Keratinocyte (primary cell): ENCODE measurements around the gene EML1. TPM values are rescaled to one million over a fixed set of nuclear protein-coding genes. Genes with fewer than 3 reads are reported as not detected.
A peak's percentile ranks its signal among the peaks of the same experiment; 100 is the strongest.

Experiments used
- DNase-seq: peaks from one replicate; pipeline ENCODE4 v3.0.0-alpha.2; 2011; ENCODE audit warnings: low read depth, missing footprints, low spot score
- FAIRE-seq: peaks from 2 replicates; lab custom pipeline; 2011; peaks lifted over from hg19 to GRCh38; lab: Jason Lieb, UNC
- H2AFZ ChIP-seq: 2 replicates; pipeline ENCODE4 v1.6.0; 2012; ENCODE audit warnings: low read length, control low read depth, inconsistent platforms; ENCODE audit not compliant: control insufficient read depth
- H3K27ac ChIP-seq: 2 replicates; pipeline ENCODE4 v1.5.1; 2011; ENCODE audit warnings: low read length; ENCODE audit not compliant: control insufficient read depth, insufficient read depth
- H3K27me3 ChIP-seq: 3 replicates; pipeline ENCODE4 v1.6.0; 2011; ENCODE audit warnings: low read length; ENCODE audit not compliant: control insufficient read depth, insufficient read depth; ENCODE audit errors: extremely low read depth
- H3K36me3 ChIP-seq, 2 experiments: 2 replicates in 1 of 2; 3 replicates in 1 of 2; pipeline ENCODE4 v1.5.1; 2011; ENCODE audit warnings: low read length in 2 of 2, mild to moderate bottlenecking in 1 of 2; ENCODE audit not compliant: control insufficient read depth in 2 of 2, insufficient read depth in 2 of 2; ENCODE audit errors: extremely low read depth in 1 of 2
- H3K4me1 ChIP-seq: 3 replicates; pipeline ENCODE4 v1.5.1; 2011; ENCODE audit warnings: low read length; ENCODE audit not compliant: control insufficient read depth, insufficient read depth; ENCODE audit errors: extremely low read depth
- H3K4me2 ChIP-seq: 3 replicates; pipeline ENCODE4 v1.6.0; 2011; ENCODE audit warnings: low read depth, low read length; ENCODE audit not compliant: control insufficient read depth, insufficient read depth; ENCODE audit errors: extremely low read depth
- H3K4me3 ChIP-seq, 3 experiments: fragments of 200-600 bp in 1 of 3; sonication (generic) in 1 of 3; 2 replicates in 2 of 3; 3 replicates in 1 of 3; pipeline ENCODE4 v1.5.1; 2011 to 2016; ENCODE audit warnings: low read length in 3 of 3, mild to moderate bottlenecking in 3 of 3, control low read depth in 2 of 3, inconsistent platforms in 1 of 3, low read depth in 1 of 3, mixed read lengths in 1 of 3, mixed run types in 1 of 3, moderate library complexity in 1 of 3; ENCODE audit not compliant: control insufficient read depth in 2 of 3, insufficient read depth in 2 of 3; ENCODE audit errors: extremely low read depth in 1 of 3
- H3K79me2 ChIP-seq: 2 replicates; pipeline ENCODE4 v1.6.0; 2012; ENCODE audit warnings: low read length; ENCODE audit not compliant: control insufficient read depth, insufficient read depth
- H3K9ac ChIP-seq: 3 replicates; pipeline ENCODE4 v1.6.0; 2011; ENCODE audit warnings: low read length; ENCODE audit not compliant: control insufficient read depth, insufficient read depth; ENCODE audit errors: extremely low read depth
- H3K9me1 ChIP-seq: 3 replicates; pipeline ENCODE4 v1.6.0; 2011; ENCODE audit warnings: low read length; ENCODE audit not compliant: control insufficient read depth, insufficient read depth; ENCODE audit errors: extremely low read depth
- H3K9me3 ChIP-seq: 2 replicates; pipeline ENCODE4 v1.5.1; 2012; ENCODE audit warnings: low read depth, low read length; ENCODE audit not compliant: control insufficient read depth
- H4K20me1 ChIP-seq: 3 replicates; pipeline ENCODE4 v1.6.0; 2011; ENCODE audit warnings: low read length; ENCODE audit not compliant: control insufficient read depth, insufficient read depth; ENCODE audit errors: extremely low read depth
- CTCF ChIP-seq, 3 experiments: IDR thresholded peaks in 1 of 3; conservative IDR thresholded peaks in 1 of 3; optimal IDR thresholded peaks in 1 of 3; 2 replicates in 2 of 3; 3 replicates in 1 of 3; pipeline versions ENCODE3 to v1.5.1; 2011; ENCODE audit warnings: low read length in 3 of 3, mild to moderate bottlenecking in 3 of 3, moderate library complexity in 2 of 3, control low read depth in 1 of 3, inconsistent platforms in 1 of 3; ENCODE audit not compliant: insufficient read depth in 2 of 3; ENCODE audit errors: extremely low read depth in 1 of 3
- EZH2 ChIP-seq: IDR thresholded peaks from one replicate; pipeline ENCODE4 v1.6.1; 2012; ENCODE audit warnings: inconsistent platforms, mild to moderate bottlenecking, low read length, moderate library complexity
- dilution Hi-C: fragments of 300-500 bp; cut with MboI; formaldehyde crosslinking; loops from one replicate; pipeline ENCODE4 v1.7.0; 2020; ENCODE audit warnings: low sequenced_read_pairs; ENCODE audit not compliant: extremely low pct_ligation_motif_present
- polyA minus RNA-seq, 3 experiments: library from RNA; depleted of rRNA, polyadenylated mRNA; stranded (reverse); fragments of >200 nt; gene quantifications; 1 replicate in 1 of 3; 2 replicates in 1 of 3; 3 replicates in 1 of 3; pipeline ENCODE4 v1.2.3, GENCODE V29; 2011
- polyA plus RNA-seq, 5 experiments: library from polyadenylated mRNA; depleted of rRNA in 3 of 5; stranded (reverse) in 3 of 5; stranded (forward) in 1 of 5; unstranded in 1 of 5; fragments of >200 nt; gene quantifications; 1 replicate in 1 of 5; 2 replicates in 3 of 5; 3 replicates in 1 of 5; pipeline versions ENCODE4 v1.2.1 to v1.2.3, GENCODE V29; 2011 to 2012; ENCODE audit warnings: missing spikeins in 2 of 5, low read depth in 1 of 5, low replicate concordance in 1 of 5

The EML1 gene
- polyA plus RNA-seq (0.84 to 1.8 TPM (median 0.85 TPM) in 3 replicates), polyA minus RNA-seq (5.0 to 10.3 TPM (median 9.8 TPM) in 3 replicates)
- 4.1 TPM for polyA plus RNA-seq (2011; ENCODE audit: low read depth)
- polyA plus RNA-seq (2011; cell fraction: cytosol; rRNA removed): 1.1 and 2.1 TPM in 2 replicates
- 2.3 and 3.0 TPM in 2 replicates for polyA plus RNA-seq (2011; cell fraction: nucleus; rRNA removed)
- 0.76 and 3.4 TPM in 2 replicates for polyA plus RNA-seq (2012; ENCODE audit: low replicate concordance)
- polyA minus RNA-seq (2011; cell fraction: cytosol; rRNA and poly(A)+ RNA removed): 2.1 TPM
- polyA minus RNA-seq (2011; cell fraction: nucleus; rRNA and poly(A)+ RNA removed): 1.7 and 1.9 TPM in 2 replicates

- TF ChIP-seq CTCF (optimal IDR thresholded peaks at IDR 0.05 in 1 of 3, IDR thresholded peaks at IDR 0.05 in 1 of 3, conservative IDR thresholded peaks at IDR 0.05 in 1 of 3; ENCODE audit: extremely low read depth in 1 of 3, insufficient read depth in 2 of 3, low read length in 3 of 3) (peak in 1 of 3 experiments; percentile 17), EZH2 (peak; percentile 93)
- dilution Hi-C loops: no loop called here
- Histone ChIP-seq H3K4me1 (peaks cover 6% of the 10 kb centered on the region), H3K27me3 (peaks cover 34% of the 10 kb centered on the region), H3K79me2 (no peaks in the 10 kb centered on the region), H4K20me1 (peaks cover 2% of the 10 kb centered on the region), H3K9me3 (peaks cover 3% of the 10 kb centered on the region), H3K4me2 (peak within 1 kb of the TSS; percentile 94), H3K27ac (no peak within 1 kb of the TSS), H3K9me1 (no peaks in the 10 kb centered on the region), H3K36me3 (no peaks in the 10 kb centered on the region), H3K4me3 (peak within 1 kb of the TSS; percentile 28 to 68 (median 44)), H3K9ac (peak within 1 kb of the TSS; percentile 33), H2AFZ (no peak within 1 kb of the TSS)
- no peak for DNase-seq
- FAIRE-seq: no peak
Observed at GRCh38 chr14:99793213-99794150, at the start of gene EML1. Gene EML1, plus strand, starts transcription at chr14:99793413. Its CDS starts 64 bp downstream, at chr14:99793477.

GRCh38 chr14:99744199-99744872 lies 48.9 kb upstream of the EML1 start:
- peak overlapping the region; percentile 41 for H3K4me2 ChIP-seq

More at GRCh38 chr14:99744199-99744872, 48.9 kb upstream of the EML1 start:
- no peaks in the 10 kb centered on the region for H3K79me2 ChIP-seq
- no peak overlapping the region for H3K9ac ChIP-seq
- no peaks in the 10 kb centered on the region for H3K9me3 ChIP-seq
- peaks cover 11% of the 10 kb centered on the region for H3K27me3 ChIP-seq
- dilution Hi-C loops: no loop called here
- DNase-seq (no peak), FAIRE-seq (no peak)
- peak in 1 of 3 experiments; percentile 38 for TF ChIP-seq CTCF (optimal IDR thresholded peaks at IDR 0.05 in 1 of 3, IDR thresholded peaks at IDR 0.05 in 1 of 3, conservative IDR thresholded peaks at IDR 0.05 in 1 of 3; ENCODE audit: extremely low read depth in 1 of 3, insufficient read depth in 2 of 3, low read length in 3 of 3)
- no peak for TF ChIP-seq EZH2
- no peak overlapping the region for H3K4me3 ChIP-seq
- no peaks in the 10 kb centered on the region for H3K36me3 ChIP-seq
- no peak overlapping the region for H3K27ac ChIP-seq
- no peak overlapping the region for H2AFZ ChIP-seq
- no peaks in the 10 kb centered on the region for H3K9me1 ChIP-seq
- H4K20me1 ChIP-seq: no peaks in the 10 kb centered on the region
- H3K4me1 ChIP-seq: peaks cover 24% of the 10 kb centered on the region
